ENCODE data around the gene DSC2. TPM values are rescaled to one million over a fixed set of nuclear protein-coding genes. Genes with fewer than 3 reads are reported as not detected.

DSC2 gene
- total RNA-seq, 1 experiment from 2014 or later: 33.4 TPM

- no peak overlapping the region for H3K27ac ChIP-seq (ENCODE audit: low read depth, low read length)
- no peaks in the 10 kb centered on the region for H4K20me1 ChIP-seq (ENCODE audit: insufficient read depth)
- RAD21 ChIA-PET (ENCODE audit: low non-redundant PET in 1 of 2, low total read pairs in 2 of 2, uncharacterized antibody in 2 of 2, unreplicated experiment in 2 of 2): no interaction called here
- no peak overlapping the region for H3K4me3 ChIP-seq (replicated peaks in 1 of 2; ENCODE audit: low read depth in 1 of 2, low read length in 2 of 2)
- no peak overlapping the region for H2AFZ ChIP-seq (ENCODE audit: low read depth, low read length, poor library complexity, severe bottlenecking)
- POLR2A ChIA-PET: no interaction called here
- CTCF ChIA-PET: no interaction called here
- intact Hi-C loops (cut with micrococcal nuclease): no loop called here
- H3K79me2 ChIP-seq (ENCODE audit: insufficient read depth, low read length): no peaks in the 10 kb centered on the region
- H3K4me1 ChIP-seq (ENCODE audit: control insufficient read depth in 1 of 2, insufficient read depth in 2 of 2, low read length in 2 of 2): no peaks in the 10 kb centered on the region
- H3K36me3 ChIP-seq (ENCODE audit: control insufficient read depth in 1 of 2, insufficient read depth in 2 of 2, low read length in 2 of 2): peaks cover 9 to 11% of the 10 kb centered on the region in 2 experiments; a peak in 3 of 4 replicates
- ATAC-seq (no peak), DNase-seq (ENCODE audit: low read depth, low spot score) (no peak)
- BruUV-seq (replicated peaks): no TSS peak
- no peaks in the 10 kb centered on the region for H3K27me3 ChIP-seq (ENCODE audit: insufficient read depth, low read length)
- H3K4me2 ChIP-seq (ENCODE audit: low read length): no peak overlapping the region
- H3K9ac ChIP-seq (ENCODE audit: low read length): no peak overlapping the region
- no peaks in the 10 kb centered on the region for H3K9me3 ChIP-seq (ENCODE audit: control insufficient read depth in 1 of 2, insufficient read depth in 1 of 2, low read depth in 1 of 2, low read length in 2 of 2)
- TF ChIP-seq EZH2phosphoT487 (IDR thresholded peaks at IDR 0.05; ENCODE audit: borderline replicate concordance) (no peak), REST (IDR thresholded peaks at IDR 0.05; ENCODE audit: low read depth) (no peak), CTCF (IDR thresholded peaks at IDR 0.05 in 2 of 3, conservative IDR thresholded peaks at IDR 0.05 in 1 of 3; ENCODE audit: borderline replicate concordance in 1 of 3, insufficient read depth in 1 of 3, low read depth in 2 of 3, low read length in 2 of 3) (no peak), SIN3A (IDR thresholded peaks at IDR 0.05; ENCODE audit: low read depth) (no peak), ATF3 (IDR thresholded peaks at IDR 0.05) (no peak), CEBPB (IDR thresholded peaks at IDR 0.05; ENCODE audit: low read depth) (no peak), EGR1 (IDR thresholded peaks at IDR 0.05; ENCODE audit: low read depth) (no peak), TCF7L2 (IDR thresholded peaks at IDR 0.05; ENCODE audit: borderline replicate concordance, extremely low read depth, insufficient read depth, insufficient read length) (no peak), ZBTB33 (IDR thresholded peaks at IDR 0.05; ENCODE audit: extremely low read depth, insufficient replicate concordance, low read length) (no peak), FOSL1 (IDR thresholded peaks at IDR 0.05; ENCODE audit: low read depth) (no peak), RAD21 (IDR thresholded peaks at IDR 0.05; ENCODE audit: low read depth) (no peak), POLR2AphosphoS5 (IDR thresholded peaks at IDR 0.05; ENCODE audit: low read depth, low read length) (no peak), ELF1 (IDR thresholded peaks at IDR 0.05; ENCODE audit: borderline replicate concordance, low read depth) (no peak), ZFX (IDR thresholded peaks at IDR 0.05) (no peak), SRF (IDR thresholded peaks at IDR 0.05; ENCODE audit: low read depth) (no peak), MAX (IDR thresholded peaks at IDR 0.05) (no peak)
- H3K9me2 ChIP-seq (ENCODE audit: insufficient read depth): no peaks in the 10 kb centered on the region
Measured at GRCh38 chr18:31070206-31070605, 32.0 kb downstream of the DSC2 start.
